Islet of Langerhans (tissue), 1 donor: ENCODE data around the gene PRKAG2.

Experiments used
- FAIRE-seq: peaks from one replicate; lab custom pipeline; 2011; peaks lifted over from hg19 to GRCh38; lab: Jason Lieb, UNC

The PRKAG2 gene

GRCh38 chr7:151709141-151710038 is 167.5 kb downstream of the PRKAG2 start:
- FAIRE-seq, result no peak

GRCh38 chr7:151708610-151709009 is 168.3 kb downstream of the PRKAG2 start:
- FAIRE-seq, result no peak

- no peak for FAIRE-seq
These were observed 169.2 kb downstream of the PRKAG2 start for GRCh38 chr7:151707757-151708156.

- FAIRE-seq, result no peak
These were observed 169.8 kb downstream of the PRKAG2 start for GRCh38 chr7:151707105-151707469.

- FAIRE-seq, result no peak
These were observed 170.4 kb downstream of the PRKAG2 start for GRCh38 chr7:151706277-151707104.

- FAIRE-seq, result no peak
These were observed 171.2 kb downstream of the PRKAG2 start for GRCh38 chr7:151705636-151706276.

- no peak for FAIRE-seq
These were observed 171.8 kb downstream of the PRKAG2 start for GRCh38 chr7:151704960-151705635.

DNA sequence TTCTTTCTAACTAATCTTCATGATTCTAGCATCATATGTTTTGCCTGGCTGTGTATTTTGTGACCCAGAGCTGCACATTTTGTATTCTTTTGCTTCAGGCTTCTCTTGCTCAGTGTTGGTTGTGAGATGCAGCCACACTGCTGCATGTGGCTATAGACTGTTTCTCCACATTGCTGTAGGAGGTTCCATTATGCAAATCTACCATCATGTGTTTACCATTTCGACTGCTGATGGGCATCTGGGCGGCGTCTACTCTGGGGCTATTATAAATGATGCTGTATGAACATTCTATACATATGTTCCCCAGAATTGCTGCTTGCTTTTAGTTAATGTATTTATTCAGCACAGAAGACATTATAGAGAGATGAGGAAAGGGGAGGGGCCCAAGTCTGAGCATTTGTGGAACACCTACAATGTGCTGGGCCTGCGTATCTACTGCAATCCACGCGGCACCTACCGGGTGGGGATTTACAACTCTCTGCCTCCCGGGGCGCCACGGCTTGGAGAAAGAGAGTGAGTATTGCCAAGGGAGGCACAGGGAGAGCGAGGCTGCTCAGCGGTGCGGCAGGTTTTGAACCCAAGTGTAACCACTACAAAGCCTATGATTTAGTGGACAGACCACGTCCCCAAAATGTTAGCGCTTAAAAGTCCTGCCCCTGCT is 172.5 kb downstream of the PRKAG2 start:
- FAIRE-seq, result no peak

DNA sequence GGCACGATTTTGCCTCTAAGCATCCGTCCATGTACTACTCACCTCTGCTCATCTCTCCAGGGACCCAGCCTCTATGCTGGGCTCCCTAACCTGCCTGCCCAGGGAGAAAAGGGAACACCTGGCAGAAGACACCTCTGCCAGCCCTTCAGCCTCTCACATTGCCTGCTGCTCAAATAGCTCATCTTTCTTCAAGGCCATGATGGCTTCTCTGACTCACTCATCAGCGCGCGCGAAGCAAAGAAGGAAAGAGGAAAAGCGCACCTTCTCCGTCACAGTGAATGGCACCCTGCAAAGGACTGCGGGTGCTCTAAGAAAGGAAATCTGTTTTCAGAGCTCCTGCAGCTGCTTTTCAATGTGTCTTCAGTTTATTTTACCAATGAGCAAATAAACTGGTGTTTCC is 174.0 kb downstream of the PRKAG2 start:
- no peak for FAIRE-seq

- no peak for FAIRE-seq
These were observed 176.2 kb downstream of the PRKAG2 start for GRCh38 chr7:151700586-151701165.

DNA sequence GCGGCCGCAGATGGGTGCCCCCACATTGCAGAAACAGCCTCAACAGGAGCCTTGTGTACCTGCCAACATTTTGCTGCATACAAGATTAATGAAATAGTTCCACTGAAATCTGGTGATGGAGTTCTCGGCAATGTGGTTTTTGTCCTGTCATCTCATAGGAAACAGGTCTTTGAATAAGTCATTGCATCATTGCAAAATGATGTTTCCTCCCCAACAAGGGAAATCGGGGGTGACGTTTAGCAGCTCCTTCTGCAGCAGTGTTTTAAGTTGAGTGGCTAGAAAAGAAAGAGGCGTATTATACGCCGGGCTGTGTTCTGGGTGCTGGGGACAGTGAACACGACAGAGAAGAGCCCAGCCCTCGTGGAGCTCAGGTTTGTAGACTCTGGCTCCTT is 177.0 kb downstream of the PRKAG2 start:
- FAIRE-seq, result no peak

DNA sequence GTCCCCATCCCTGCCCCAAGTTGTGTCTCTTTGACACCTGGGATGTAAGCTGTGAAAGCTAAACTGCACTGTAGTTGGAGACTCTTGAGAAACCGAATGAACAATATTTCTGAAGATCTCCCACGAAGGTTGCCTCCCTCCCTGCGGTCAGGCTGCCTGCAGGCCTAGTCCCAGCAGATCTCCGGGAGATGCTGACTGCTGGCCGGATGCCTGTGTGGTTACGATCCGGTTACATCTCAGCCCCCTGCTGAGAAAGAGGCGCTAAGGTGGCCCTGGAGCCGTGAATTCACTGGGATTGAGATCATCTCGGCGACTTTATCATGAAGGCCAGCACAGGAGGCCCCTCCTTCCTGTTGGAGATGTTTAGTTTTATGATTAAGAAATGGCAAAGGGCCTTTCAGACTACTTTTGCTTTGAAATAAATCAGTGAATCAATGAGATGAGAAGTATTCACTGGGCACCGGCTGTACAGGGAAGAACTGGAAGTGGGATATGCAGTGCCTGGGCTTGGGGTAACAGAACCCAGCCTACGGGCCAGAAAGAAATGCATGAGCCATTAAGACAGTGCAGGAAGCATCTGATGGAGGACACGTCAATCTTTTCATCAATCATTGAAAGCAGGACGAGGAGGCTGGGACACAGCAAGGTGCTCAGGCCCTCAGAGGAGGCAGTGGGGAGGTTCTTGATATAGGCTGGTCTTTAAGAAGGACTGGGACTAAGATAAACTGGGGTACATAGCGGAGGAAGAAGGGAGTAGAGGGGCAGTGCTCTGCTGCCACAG is 177.6 kb downstream of the PRKAG2 start:
- FAIRE-seq, result no peak

DNA sequence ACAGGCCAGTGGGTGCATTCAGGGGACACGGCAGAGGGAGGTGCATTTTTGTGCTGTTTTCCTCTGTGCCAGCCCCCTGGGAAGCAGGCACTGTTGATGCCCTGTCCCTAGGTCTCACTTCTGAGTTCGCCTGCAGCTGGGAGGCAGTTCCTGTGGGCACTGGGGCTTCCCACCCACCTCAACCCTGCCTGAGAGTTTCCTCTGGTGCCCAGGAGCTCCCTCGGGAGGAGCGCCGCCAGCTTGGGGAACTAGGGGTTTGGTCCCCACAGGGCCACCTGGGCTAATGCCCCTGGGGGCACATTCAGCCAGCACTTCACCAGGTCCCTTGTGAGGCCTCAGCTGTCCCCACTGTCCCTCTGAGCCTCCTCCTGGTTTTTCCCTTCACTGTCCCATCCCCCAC is 179.0 kb downstream of the PRKAG2 start:
- FAIRE-seq, result no peak

- FAIRE-seq, result no peak
These were observed 179.4 kb downstream of the PRKAG2 start for GRCh38 chr7:151697515-151697895.

- FAIRE-seq, result no peak
These were observed 180.0 kb downstream of the PRKAG2 start for GRCh38 chr7:151696721-151697514.

DNA sequence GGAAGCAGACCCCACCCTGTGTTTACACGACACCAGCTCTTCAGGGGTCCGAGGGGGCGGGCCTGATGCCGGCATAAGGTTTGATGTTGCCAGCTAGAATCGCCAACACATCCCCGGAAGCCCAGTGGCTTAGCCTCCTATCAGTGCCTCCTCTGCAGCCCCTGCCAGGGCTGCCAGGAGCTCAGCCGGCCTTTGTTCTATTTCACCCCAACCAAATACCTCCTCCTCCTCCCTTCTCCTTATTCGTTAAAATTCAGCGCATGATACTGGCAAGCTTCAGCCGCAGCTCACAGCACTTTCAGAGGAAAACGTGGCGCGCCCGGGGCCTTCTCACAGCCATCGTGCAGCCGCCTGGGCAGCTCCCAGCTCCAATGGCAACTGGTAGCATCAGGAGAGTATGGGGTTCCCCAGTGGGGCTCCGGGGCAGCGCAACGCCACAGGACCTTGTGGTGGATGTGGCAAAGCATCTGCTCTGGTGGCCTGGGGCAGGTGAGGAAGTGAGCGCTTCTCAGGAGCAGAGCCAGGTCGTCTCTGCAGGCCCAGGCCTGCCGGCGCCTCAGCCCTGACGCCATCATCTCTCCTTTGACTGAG is 180.9 kb downstream of the PRKAG2 start:
- FAIRE-seq, result no peak

DNA sequence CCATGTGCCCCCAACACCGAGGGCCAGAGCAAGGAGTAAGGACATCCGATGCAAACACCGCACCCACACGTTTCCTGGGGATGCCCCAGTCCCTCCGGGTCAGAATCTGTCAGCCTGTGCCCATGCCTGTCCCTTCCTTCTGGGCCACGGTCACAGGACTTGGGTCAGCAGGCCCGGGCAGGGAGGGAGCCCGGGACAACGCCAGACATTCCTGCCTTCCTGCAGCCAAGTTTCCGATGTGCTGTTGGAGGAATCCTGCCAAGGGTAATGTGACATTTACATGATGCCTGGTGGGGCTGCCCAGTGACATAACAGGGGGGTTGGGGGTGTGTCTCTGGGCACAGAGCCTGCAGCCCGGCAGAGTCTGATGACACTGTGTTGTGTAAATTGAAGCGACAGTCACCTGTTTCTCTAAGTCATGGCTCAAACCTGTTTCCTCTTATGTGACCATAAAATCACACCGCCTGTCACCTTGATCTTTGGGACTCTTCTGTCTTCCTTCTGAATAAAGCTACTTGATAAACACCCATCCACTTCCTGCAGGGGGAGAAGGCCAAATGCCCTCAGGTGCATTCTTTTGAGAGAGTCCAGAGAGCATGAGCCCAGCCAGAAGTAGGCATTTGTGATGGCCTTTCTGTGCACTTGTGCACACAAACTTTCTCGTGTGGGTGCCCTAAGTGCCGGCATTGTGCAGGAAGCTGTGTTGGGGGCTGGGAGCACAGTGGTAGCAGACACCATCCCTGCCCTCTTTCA is 181.9 kb downstream of the PRKAG2 start:
- no peak for FAIRE-seq

- no peak for FAIRE-seq
These were observed 182.5 kb downstream of the PRKAG2 start for GRCh38 chr7:151694441-151694827.

GRCh38 chr7:151693140-151693539 is 183.8 kb downstream of the PRKAG2 start:
- no peak for FAIRE-seq
